Transverse colon (tissue), 3 donors: ENCODE measurements around the gene ATP2B1.

ENCODE experiments used
- POLR2A ChIP-seq: fragments of 450-650 bp; IDR thresholded peaks from one replicate; pipeline ENCODE4 v1.6.1; 2016; ENCODE audit warnings: antibody characterized with exemption, mild to moderate bottlenecking, moderate library complexity
- TF ChIP-seq, protein P1 (sequence below), 5 experiments: fragments of 200-600 bp in 3 of 5; fragments of 450-650 bp in 2 of 5; sonication (generic) in 3 of 5; IDR thresholded peaks; 1 replicate in 2 of 5; 2 replicates in 3 of 5; pipeline ENCODE4 v1.5.1; 2016 to 2017; ENCODE audit warnings: antibody characterized with exemption in 5 of 5, inconsistent platforms in 3 of 5, mild to moderate bottlenecking in 2 of 5, moderate library complexity in 1 of 5

DNA sequence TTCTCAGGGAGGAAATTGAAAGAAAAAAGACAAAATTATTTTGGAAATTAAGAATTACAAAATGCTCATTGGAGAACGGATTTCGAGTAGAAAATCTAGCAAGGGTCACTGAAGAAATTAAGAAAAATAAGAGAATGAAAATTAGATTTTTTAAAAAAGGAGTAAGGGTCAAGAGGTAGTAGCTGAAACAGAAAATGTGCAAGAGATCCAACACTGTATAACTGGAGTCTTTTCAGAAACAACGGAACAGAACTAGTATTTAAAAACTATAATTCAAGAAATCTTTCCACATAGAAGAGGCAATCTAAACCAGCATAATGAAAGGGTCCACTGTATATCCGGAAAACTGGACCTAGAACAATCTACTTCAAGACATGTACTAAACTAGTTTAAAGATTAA is 28.2 kb downstream of the ATP2B1 start:
- TF ChIP-seq, protein P1, sequence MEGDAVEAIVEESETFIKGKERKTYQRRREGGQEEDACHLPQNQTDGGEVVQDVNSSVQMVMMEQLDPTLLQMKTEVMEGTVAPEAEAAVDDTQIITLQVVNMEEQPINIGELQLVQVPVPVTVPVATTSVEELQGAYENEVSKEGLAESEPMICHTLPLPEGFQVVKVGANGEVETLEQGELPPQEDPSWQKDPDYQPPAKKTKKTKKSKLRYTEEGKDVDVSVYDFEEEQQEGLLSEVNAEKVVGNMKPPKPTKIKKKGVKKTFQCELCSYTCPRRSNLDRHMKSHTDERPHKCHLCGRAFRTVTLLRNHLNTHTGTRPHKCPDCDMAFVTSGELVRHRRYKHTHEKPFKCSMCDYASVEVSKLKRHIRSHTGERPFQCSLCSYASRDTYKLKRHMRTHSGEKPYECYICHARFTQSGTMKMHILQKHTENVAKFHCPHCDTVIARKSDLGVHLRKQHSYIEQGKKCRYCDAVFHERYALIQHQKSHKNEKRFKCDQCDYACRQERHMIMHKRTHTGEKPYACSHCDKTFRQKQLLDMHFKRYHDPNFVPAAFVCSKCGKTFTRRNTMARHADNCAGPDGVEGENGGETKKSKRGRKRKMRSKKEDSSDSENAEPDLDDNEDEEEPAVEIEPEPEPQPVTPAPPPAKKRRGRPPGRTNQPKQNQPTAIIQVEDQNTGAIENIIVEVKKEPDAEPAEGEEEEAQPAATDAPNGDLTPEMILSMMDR (IDR thresholded peaks at IDR 0.05), result no peak
- TF ChIP-seq POLR2A, result no peak
